Fibroblast of skin of left biceps (primary cell): ENCODE results near the gene XPO6.

ENCODE experiments used
- DNase-seq, 2 experiments: peaks; one replicate each; pipeline ENCODE4 v3.0.0-alpha.2; 2013; ENCODE audit warnings: low read depth in 2 of 2

The XPO6 gene

GRCh38 chr16:28208131-28208530 is 3.6 kb downstream of the XPO6 start:
- no peak for DNase-seq

- DNase-seq = no peak
Measured at GRCh38 chr16:28207399-28207798, 4.4 kb downstream of the XPO6 start.

- no peak for DNase-seq
Measured at GRCh38 chr16:28205974-28206373, 5.8 kb downstream of the XPO6 start.

DNA sequence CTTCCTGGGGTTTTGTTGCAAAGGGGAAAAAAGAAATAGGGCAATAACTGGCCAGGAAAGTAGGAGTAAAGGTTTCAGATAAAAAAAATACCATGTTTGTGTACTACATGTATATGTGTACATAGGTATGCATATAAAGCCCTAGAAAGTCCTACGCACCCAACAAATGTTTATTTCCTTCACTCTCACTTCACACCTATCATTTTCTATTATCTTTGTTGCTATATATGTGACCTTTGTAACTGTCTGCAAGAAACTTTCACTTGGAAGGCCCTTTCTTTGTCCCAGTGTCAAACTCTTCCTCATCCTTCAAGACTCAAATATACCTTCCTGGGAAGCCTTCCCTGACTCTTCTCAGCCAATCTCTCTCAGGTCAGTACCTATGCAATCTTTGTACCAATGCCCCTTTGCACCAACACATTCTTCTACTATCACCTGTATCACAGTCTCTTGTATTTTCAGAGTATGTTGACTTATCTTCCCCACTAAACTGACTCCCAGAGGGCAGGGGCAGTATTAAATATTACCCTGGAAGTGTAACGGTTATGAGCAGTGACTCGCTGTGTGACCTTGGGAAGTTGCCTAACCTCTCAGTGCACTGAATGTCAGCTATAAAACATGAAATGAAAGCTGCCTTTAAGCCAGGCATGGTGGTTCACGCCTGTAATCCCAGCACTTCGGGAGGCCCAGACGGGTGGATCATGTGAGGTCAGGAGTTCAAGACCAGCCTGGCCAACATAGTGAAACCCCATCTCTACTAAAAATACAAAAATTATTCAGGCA is 6.5 kb downstream of the XPO6 start:
- DNase-seq = no peak

DNA sequence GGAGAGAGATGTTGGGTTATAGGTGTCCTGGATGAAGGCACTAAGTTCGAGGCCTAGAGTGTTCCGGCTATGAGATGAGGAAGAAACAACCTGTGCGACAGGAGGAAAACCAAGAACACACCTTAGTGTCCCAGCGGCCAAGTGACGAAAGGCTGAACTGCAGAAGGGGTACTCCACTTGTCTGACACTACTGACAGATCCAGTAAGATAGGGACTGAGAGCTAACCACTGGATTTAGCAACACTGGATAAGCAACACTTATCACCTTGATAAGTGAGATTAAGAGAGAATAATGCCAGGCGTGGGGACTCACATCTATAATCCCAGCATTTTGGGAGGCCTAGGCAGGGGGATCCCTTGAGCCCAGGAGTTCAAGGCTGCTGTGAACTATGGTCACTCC is 7.1 kb downstream of the XPO6 start:
- no peak for DNase-seq

DNA sequence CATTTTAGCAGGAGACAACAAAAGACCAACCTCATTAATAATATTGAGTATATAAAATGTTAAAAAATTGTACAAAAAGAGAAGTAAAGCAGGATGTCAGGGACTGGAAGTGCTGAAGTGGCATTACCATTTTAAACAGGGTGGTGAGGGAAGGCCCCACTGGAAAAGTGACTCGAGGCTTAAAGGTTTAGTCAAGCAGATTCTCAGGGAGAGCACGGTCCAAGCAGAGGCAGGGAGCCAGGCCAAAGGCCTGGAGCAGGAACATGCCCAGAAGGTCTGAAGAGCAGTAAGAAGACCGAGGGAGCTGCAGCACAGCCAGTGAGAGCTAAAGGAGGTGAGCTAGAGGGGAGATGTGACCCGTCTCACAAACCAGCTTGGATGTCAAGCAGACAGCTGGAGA is 7.6 kb downstream of the XPO6 start:
- DNase-seq = no peak

- no peak for DNase-seq
Measured at GRCh38 chr16:28202147-28202746, 9.5 kb downstream of the XPO6 start.

DNA sequence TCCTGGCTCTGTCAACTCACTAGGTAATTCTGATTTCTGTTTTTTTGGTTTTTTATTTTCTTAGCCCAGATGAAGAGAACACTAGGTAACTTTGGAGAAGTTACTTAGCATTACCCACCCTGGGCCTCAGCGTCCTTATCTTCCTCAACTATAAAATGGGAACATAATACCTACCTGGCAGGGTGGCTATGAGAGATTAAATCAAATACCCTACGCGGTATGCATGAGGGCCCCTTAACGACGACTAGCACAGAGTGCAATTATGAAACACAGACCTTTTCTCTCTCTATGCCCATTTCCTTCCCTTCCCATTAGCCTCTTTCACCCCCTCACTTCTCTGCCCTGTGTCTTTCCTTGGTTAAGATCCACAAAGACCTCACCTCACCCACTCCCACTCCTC is 11.1 kb downstream of the XPO6 start:
- DNase-seq = no peak

GRCh38 chr16:28196387-28196987 is 15.3 kb downstream of the XPO6 start:
- DNase-seq = no peak

GRCh38 chr16:28195859-28196258 is 15.9 kb downstream of the XPO6 start:
- DNase-seq = no peak

- peak; percentile 87 for DNase-seq
Measured at GRCh38 chr16:28193530-28194423, 18.0 kb downstream of the XPO6 start.

DNA sequence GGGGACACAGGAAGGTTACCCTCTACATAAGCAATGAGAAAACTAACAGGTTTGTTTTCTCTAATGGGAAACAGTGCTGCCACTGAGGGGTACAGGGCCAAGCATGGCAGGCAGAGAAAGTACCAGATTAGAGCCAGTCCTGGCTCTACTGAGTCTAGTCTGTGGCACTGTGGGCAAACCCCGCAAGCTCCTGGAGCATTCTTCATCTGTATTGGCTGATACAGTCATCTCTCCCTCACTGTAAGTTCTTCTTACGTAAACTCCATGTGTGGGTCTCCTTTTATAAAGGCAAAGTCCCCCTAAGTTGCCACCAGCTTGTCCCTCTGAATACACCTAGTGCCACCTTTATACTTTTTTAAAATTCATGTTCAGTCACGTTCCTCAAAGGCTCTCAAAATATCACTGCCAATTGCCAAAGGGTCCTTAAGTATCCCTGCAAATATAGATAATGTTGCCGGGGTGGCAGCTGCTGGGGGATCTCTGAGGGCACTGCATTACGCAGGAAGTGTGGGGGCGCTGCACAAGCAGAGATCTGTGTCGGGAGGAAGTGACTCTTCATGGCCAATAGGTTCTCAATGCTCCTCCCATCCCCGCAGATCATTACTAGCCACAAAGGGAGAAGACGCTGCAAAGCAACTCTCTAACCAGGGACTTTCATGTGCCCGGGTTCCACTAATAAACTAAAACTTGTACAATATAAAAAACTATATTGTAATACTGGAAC is 18.8 kb downstream of the XPO6 start:
- DNase-seq = no peak

GRCh38 chr16:28191364-28191960 is 20.3 kb downstream of the XPO6 start:
- no peak for DNase-seq

GRCh38 chr16:28189245-28189644 is 22.5 kb downstream of the XPO6 start:
- no peak for DNase-seq

DNA sequence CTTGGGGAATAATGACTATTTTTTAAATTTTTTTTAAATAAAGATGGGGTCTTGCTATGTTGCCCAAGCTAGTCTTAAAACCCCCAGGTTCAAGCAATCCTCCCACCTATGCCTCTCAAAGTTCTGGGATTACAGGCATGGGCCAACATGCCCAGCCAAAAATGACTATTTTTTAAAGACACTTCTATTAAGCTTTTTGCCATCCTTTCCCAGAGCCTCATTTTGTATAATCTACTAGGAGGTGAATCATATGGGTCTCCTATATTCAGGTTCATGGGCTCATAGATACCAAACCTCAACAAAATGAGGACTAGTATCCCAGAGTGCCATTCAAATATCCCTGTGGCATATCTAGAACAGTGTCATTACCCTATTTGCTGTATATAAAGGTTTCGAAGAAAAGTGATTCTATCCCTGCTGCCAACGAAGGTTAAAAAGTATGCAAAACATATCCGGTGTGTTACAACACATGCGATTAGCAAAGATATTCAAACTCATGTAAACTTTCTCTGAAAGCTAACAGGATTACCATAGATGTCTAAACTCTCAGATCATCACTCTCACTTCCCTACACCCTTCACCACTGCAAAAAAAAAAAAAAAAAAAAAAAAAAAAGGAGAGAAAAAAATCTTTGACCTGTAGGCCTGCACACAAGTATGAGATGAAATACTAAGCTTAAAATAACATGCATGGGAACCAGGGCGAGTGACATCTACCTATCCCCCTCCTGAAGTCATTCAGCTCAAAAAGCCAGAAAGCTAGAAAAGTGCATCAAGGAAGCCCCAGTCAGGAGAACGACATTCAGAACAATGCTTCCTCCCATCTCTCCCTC is 23.5 kb downstream of the XPO6 start:
- DNase-seq = no peak

DNA sequence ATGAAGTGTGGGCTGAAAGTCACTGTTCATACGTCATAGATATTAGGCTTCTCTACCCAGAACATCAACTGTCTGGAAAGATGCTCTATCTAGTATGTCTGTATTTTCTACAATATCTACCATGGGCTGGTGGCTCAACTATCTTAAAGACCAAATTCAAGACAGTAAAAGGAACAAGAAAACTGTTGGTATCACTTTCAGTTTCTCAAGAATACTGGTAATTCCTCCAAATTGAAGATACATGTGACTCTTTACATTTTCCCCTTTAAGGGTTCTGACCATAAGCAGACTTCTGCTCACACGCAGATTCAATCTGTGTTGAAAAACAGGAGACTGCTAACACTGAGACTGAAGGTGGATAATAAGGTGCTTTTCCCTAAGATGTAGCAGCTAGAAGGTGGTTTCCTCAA is 24.2 kb downstream of the XPO6 start:
- DNase-seq = no peak

DNA sequence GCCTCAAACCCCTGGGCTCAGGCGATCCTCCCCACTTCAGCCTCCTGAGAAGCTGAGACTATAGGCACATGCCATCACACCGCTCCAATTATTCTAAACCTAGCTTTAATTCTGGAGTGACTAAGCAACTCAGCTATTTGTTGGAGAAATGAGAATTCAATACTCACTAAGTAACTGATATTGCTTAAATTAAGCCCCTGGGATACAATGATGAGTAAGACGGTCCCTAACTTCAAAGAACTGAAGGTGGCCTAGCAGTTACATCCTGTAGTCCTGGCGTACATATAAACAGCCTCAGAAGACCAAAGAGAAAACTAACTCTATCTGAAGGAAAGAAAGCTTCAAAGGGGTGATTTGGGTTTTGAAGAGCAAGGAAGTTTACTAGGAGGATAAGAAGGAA is 25.0 kb downstream of the XPO6 start:
- no peak for DNase-seq

GRCh38 chr16:28185696-28186095 is 26.1 kb downstream of the XPO6 start:
- no peak for DNase-seq

- DNase-seq = no peak
Measured at GRCh38 chr16:28184625-28185024, 27.1 kb downstream of the XPO6 start.

- DNase-seq = no peak
Measured at GRCh38 chr16:28183930-28184329, 27.8 kb downstream of the XPO6 start.
